Caki2 (cell line): Measurements from ENCODE around the gene VPREB3. TPM values are rescaled to one million over a fixed set of nuclear protein-coding genes. Genes with fewer than 3 reads are reported as not detected.
A peak's percentile ranks its signal among the peaks of the same experiment; 100 is the strongest.

Experiments used
- DNase-seq: peaks from one replicate; pipeline ENCODE4 v3.0.0-alpha.2; 2015; ENCODE audit warnings: low read depth
- in situ Hi-C: cut with HindIII; loops from 2 replicates; pipeline ENCODE4 v1.10.0; 2016; ENCODE audit warnings: low sequenced_read_pairs, low pct_unique_long_range_greater_than_20kb, mixed read lengths
- total RNA-seq: library from RNA; depleted of rRNA; stranded (reverse); fragments of >200 nt; shearing (Covaris generic); gene quantifications from 2 replicates; pipeline ENCODE4 v1.2.3, GENCODE V29; 2014; ENCODE audit warnings: low replicate concordance

The VPREB3 gene
- total RNA-seq, 1 experiment from 2014 or later: not detected

DNA sequence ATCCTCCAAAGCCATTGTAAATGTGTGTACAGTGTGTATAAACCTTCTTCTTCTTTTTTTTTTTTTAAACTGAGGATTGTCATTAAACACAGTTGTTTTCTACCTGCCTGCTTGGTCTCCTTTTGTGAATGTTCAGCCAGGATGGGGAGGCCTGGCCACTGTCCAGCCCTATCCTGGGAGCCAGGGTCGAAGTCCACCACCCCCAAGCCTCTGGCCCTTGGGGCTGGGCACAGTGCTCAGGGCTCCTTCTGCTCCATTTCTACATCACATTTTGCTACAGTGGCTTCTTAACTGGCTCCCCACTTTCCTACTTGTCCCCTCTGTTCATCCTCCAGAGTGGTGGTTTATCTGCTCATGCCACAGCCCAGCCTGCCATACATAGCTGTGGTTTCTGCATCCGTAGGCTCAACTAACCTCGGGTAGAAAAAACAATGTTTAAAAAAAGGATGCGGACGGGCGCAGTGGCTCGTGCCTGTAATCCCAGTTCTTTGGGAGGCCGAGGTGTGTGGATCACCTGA lies 30.0 kb upstream of the VPREB3 start:
- no peak for DNase-seq
- in situ Hi-C loops: no loop called here

DNA sequence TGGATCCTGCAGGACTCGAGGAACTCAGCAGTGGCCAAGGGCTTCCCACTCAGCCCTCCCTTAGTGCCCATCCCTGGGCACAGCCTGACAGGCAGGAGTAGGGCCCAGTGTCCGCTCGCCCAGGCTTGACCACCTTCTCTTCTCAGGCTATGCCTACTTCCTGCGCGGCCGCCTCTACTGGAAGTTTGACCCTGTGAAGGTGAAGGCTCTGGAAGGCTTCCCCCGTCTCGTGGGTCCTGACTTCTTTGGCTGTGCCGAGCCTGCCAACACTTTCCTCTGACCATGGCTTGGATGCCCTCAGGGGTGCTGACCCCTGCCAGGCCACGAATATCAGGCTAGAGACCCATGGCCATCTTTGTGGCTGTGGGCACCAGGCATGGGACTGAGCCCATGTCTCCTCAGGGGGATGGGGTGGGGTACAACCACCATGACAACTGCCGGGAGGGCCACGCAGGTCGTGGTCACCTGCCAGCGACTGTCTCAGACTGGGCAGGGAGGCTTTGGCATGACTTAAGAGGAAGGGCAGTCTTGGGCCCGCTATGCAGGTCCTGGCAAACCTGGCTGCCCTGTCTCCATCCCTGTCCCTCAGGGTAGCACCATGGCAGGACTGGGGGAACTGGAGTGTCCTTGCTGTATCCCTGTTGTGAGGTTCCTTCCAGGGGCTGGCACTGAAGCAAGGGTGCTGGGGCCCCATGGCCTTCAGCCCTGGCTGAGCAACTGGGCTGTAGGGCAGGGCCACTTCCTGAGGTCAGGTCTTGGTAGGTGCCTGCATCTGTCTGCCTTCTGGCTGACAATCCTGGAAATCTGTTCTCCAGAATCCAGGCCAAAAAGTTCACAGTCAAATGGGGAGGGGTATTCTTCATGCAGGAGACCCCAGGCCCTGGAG lies 29.3 kb upstream of the VPREB3 start:
- DNase-seq: no peak
- in situ Hi-C loops: no loop called here

GRCh38 chr22:23782703-23783102 lies 28.5 kb upstream of the VPREB3 start:
- in situ Hi-C loops: no loop called here
- no peak for DNase-seq

DNA sequence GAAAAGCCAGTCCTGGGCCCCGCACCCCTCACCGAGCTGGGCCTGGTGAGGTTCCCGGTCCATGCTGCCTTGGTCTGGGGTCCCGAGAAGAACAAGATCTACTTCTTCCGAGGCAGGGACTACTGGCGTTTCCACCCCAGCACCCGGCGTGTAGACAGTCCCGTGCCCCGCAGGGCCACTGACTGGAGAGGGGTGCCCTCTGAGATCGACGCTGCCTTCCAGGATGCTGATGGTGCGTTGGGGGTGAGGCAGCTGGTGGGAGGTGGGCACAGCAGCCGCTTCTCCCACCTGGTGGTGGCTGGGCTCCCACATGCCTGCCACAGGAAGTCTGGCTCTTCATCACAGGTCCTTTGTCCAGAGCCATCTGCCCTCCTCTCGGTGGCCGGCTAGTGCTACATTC lies 28.0 kb upstream of the VPREB3 start:
- no peak for DNase-seq
- in situ Hi-C loops: no loop called here

- DNase-seq: no peak
- in situ Hi-C loops: no loop called here
Observed at GRCh38 chr22:23781511-23782183, 27.4 kb upstream of the VPREB3 start.

DNA sequence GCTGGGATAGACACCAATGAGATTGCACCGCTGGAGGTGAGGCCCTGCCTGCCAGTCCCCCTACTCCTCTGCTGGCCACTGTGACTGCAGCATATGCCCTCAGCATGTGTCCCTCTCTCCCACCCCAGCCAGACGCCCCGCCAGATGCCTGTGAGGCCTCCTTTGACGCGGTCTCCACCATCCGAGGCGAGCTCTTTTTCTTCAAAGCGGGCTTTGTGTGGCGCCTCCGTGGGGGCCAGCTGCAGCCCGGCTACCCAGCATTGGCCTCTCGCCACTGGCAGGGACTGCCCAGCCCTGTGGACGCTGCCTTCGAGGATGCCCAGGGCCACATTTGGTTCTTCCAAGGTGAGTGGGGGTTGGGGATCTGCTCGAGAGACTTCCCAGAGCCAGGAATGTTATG lies 26.8 kb upstream of the VPREB3 start:
- no peak for DNase-seq
- in situ Hi-C loops: no loop called here

DNA sequence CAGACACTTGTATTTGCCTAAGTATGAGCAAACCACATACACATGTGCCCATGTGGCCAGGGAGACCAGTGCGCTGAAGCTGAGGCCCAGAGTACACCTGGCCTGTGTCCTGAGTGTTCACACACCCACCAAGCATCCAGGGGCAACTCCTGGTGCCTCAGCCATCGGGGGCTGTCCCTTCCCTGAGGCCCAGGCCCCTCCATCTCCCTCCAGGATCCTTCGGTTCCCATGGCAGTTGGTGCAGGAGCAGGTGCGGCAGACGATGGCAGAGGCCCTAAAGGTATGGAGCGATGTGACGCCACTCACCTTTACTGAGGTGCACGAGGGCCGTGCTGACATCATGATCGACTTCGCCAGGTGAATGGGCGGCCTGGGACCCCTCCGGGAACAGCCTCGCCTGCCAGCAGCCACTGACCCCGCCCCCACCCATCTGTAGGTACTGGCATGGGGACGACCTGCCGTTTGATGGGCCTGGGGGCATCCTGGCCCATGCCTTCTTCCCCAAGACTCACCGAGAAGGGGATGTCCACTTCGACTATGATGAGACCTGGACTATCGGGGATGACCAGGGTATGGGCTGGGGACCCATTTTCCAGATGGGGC lies 26.0 kb upstream of the VPREB3 start:
- in situ Hi-C loops: no loop called here
- DNase-seq: no peak

DNA sequence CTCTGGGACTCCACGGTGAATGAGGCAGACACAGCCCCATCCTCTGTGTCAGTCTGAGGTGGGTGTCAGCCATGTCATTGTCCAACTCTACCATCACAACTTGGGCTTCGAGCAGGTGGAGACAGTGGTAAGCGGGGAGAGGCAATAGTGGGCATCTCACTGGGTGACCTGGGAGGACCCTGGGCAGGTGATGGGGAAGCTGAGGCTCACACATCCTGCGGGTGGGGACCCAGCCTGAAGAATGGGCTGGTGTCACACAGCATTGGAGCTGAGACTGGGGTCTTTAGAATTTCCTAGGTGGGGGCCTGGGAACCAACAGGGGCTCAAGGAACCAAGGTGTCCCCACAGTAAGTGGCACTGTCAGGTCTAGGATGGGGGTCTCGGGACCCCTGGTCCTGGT lies 25.5 kb upstream of the VPREB3 start:
- in situ Hi-C loops: no loop called here
- DNase-seq: no peak

DNA sequence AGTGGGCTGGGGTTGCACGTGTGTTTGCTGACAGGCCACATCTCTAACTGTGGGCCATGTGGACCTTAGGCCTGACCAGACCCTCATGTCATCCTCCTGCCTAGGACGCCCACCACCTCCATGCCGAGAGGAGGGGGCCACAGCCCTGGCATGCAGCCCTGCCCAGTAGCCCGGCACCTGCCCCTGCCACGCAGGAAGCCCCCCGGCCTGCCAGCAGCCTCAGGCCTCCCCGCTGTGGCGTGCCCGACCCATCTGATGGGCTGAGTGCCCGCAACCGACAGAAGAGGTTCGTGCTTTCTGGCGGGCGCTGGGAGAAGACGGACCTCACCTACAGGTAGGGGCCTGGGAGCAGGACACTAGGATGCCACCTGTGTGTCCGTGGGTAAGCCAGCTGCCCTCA lies 24.9 kb upstream of the VPREB3 start:
- DNase-seq: no peak
- in situ Hi-C loops: no loop called here

- DNase-seq: no peak
- in situ Hi-C loops: no loop called here
Observed at GRCh38 chr22:23778577-23778900, 24.3 kb upstream of the VPREB3 start.

GRCh38 chr22:23777776-23778576 lies 23.8 kb upstream of the VPREB3 start:
- in situ Hi-C loops: no loop called here
- no peak for DNase-seq

- DNase-seq: no peak
- in situ Hi-C loops: no loop called here
Observed at GRCh38 chr22:23775779-23776375, 21.7 kb upstream of the VPREB3 start.

DNA sequence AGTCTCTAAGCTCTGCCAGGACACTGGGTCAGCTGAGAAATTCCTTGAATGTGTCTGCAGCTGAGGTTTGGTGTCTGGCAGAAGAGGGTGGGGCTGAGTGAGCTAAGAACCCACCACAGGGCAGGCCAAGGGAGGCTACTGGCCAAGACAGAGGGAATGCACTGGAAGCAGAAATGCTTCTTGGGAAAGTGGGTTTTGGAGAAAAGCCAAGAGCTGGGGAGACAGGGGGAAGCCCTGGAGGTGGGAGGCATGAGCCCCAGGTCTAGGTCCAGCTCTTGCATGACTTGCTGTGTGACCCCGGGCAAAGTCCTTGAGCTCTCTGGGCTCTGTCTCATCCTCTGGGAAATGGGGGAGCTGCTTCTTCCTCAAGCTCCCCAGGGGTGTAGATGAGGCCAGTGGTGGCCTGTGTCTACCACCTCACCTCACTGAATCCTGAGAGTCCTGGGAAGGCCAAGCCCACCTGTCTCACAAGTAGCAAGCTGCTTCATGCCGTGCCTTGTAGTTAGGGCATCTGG lies 20.8 kb upstream of the VPREB3 start:
- DNase-seq: peak; percentile 55
- in situ Hi-C loops: no loop called here

DNA sequence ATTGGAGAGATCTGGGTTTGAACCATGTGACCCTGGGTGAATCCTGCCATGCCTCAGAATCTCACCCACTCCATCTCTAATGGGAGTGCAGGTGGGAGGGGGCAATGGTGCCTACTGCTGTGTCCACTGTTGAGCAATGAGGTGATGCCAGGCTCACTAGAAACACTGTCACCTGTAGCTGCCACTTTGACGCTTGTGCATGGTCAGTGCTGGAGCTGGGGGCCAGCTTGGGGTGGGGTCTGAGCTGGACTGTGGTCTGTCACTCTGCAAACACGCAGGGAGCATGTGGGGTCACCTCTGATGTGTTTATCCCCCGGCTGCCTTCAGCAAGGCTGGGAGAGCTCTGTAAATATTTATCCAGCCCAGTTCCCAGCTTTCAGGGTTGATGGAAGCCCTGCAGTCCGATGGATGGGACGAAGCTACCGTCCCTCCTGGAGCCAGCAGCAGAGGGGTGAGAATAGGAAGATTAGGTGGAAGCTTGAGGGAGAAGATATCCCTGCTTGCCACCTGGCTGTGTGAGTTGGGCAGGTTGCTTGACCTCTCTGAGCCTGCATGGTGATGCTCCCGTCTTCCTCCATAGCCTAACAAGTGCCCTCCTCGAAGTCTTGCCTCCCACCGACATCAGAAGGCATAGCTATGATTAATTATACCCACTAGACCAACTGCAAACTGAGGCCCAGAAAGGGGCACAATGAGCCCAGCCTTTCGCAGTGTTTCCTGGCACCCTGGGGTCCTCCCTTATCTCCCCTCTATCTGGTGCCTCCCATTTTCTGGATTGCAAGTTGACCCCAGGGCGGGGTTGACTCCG lies 20.1 kb upstream of the VPREB3 start:
- DNase-seq: no peak
- in situ Hi-C loops: no loop called here

DNA sequence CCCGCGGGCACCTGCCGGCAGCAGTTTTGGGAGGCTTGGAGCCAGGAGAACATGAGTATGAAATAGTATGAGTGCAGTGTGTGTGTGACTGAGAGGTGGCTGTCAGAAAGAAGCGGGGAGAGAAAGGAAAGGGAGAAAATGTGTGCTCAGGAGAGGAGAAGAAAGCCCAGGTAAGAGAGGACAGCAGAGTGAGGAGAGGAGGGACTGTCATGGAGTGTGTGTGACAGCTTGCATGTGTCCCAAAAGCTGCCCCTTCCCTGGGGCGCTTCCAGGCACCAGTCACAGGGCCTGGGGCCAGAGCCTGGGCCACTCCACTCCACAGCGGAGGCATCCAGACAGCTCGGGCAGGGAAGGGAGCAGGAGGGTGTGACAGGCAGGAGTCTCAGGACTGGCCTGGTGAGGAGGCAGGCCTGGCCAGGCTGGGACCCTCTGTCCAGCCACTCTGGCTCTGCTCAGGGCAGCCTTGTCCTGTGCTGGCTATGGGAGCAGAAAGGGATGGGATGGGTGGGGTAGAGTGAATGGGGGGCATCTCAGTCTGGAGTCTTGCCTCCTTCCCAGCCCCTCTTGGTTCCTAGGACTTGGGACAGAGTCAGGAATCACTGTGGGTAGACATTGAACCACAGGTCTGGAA lies 19.4 kb upstream of the VPREB3 start:
- in situ Hi-C loops: no loop called here
- DNase-seq: no peak

- no peak for DNase-seq
- in situ Hi-C loops: no loop called here
Observed at GRCh38 chr22:23772649-23773473, 18.6 kb upstream of the VPREB3 start, which contains the start of gene MMP11. Gene MMP11, plus strand, starts transcription at chr22:23772849. Its CDS starts 22 bp downstream, at chr22:23772871.
